ENCODE results near the gene GARIN5B. TPM values are rescaled to one million over a fixed set of nuclear protein-coding genes. Genes with fewer than 3 reads are reported as not detected.

Gene GARIN5B
- total and polyA plus RNA-seq, 2 of the 8 experiments (the other 6 are each of a cell fraction or from before 2014, with no cell fraction given) = 0.03 TPM; not detected in 1

DNA sequence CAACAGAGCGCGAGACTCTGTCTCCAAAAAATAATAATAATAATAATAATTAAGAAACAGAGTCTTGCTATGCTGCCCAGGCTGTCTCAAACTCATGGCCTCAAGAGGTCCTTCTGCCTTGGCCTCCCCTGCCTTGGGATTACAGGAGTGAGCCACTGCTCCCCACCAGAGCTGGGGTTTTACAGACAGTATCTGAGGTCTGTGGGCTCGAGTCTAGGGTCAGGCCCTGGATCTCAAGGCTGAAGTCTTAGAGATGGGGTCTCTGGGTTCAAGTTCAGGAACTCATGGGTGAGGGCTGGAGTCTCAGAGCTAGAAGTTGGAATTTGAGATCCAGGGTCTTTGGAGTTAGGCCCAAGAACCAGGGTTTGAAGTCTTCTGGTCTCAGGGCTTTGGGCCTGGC is 3.7 kb upstream of the GARIN5B start:
- Histone ChIP-seq H2BK12ac (ENCODE audit: low read depth, low read length) (no peak overlapping the region), H2AK5ac (ENCODE audit: low read depth, low read length) (no peak overlapping the region), H3K18ac (ENCODE audit: extremely low read depth, low read length) (no peak overlapping the region), H4K8ac (ENCODE audit: extremely low read depth, insufficient read depth, low read length) (no peak overlapping the region), H2BK120ac (replicated peaks; ENCODE audit: low read depth, low read length) (no peak overlapping the region), H3K4me1 (replicated peaks in 1 of 4; ENCODE audit: control insufficient read depth in 3 of 4, insufficient read depth in 4 of 4, low read length in 3 of 4) (peaks cover 0 to 23% (median 17%) of the 10 kb centered on the region in 4 experiments; a peak in 6 of 7 replicates), H4K5ac (ENCODE audit: insufficient read length, low read depth, low read length) (no peak overlapping the region), H4K91ac (replicated peaks; ENCODE audit: insufficient read length, low read length) (no peak overlapping the region), H3K4me2 (ENCODE audit: insufficient read depth in 1 of 2, low read depth in 2 of 2, low read length in 2 of 2) (no peak overlapping the region), H3K23me2 (ENCODE audit: low read depth, low read length) (peaks cover 9% of the 10 kb centered on the region; the same call in 1 of the 2 replicates), H3K4ac (replicated peaks; ENCODE audit: insufficient read length, low read depth, low read length) (no peak overlapping the region), H3K27ac (ENCODE audit: low read depth, low read length) (no peak overlapping the region), H3K9me3 (ENCODE audit: insufficient read depth in 2 of 2, low read depth in 1 of 2, low read length in 1 of 2) (no peaks in the 10 kb centered on the region), H3K79me2 (ENCODE audit: control insufficient read depth in 1 of 2, insufficient read depth in 2 of 2, low read length in 2 of 2) (no peaks in the 10 kb centered on the region), H3K9ac (replicated peaks in 1 of 4; ENCODE audit: extremely low read depth in 1 of 4, low read depth in 3 of 4, low read length in 3 of 4) (no peak overlapping the region), H2BK20ac (ENCODE audit: low read length) (no peak overlapping the region), H2BK5ac (ENCODE audit: low read depth, low read length) (no peak overlapping the region), H4K20me1 (replicated peaks in 1 of 2; ENCODE audit: control insufficient read depth in 1 of 2, insufficient read depth in 2 of 2, low read length in 2 of 2) (no peaks in the 10 kb centered on the region), H2BK15ac (ENCODE audit: low read length) (no peak overlapping the region), H3K79me1 (ENCODE audit: low read depth, low read length) (no peaks in the 10 kb centered on the region), H3K27me3 (replicated peaks in 1 of 4; ENCODE audit: control insufficient read depth in 3 of 4, extremely low read depth in 1 of 4, insufficient read depth in 3 of 4, low read length in 3 of 4) (peaks cover 8 to 37% (median 32%) of the 10 kb centered on the region in 4 experiments), H3K36me3 (ENCODE audit: control insufficient read depth in 2 of 4, insufficient read depth in 4 of 4, low read length in 3 of 4) (no peaks in the 10 kb centered on the region), H3K23ac (ENCODE audit: insufficient read length) (no peak overlapping the region), H3K4me3 (ENCODE audit: extremely low read depth in 1 of 4, insufficient read depth in 2 of 4, low read depth in 3 of 4, low read length in 4 of 4) (no peak overlapping the region), H3K14ac (ENCODE audit: insufficient read length) (no peak overlapping the region), H2AFZ (ENCODE audit: low read length) (no peak overlapping the region), H3K56ac (replicated peaks; ENCODE audit: insufficient read length, low read depth, low read length) (no peak overlapping the region)
- POLR2A ChIA-PET (ENCODE audit: partially characterized antibody) = interaction anchor here (1.0 to 1.6 kb wide), 6 partner anchors 10 to 41 kb away, joined by 3 to 9 read pairs (median 4); partner anchors contain the start of genes TMEM190, TMEM238 and UBE2S
- CTCF ChIA-PET (ENCODE audit: partially characterized antibody) = interaction anchor here (0.8 to 1.6 kb wide), 6 partner anchors 11 to 101 kb away, joined by 3 to 9 read pairs (median 4); no protein-coding TSS in a partner anchor
- 91% methylated on average over 3 of the region's 3 CpGs; no CpG with 5 or more reads in 1 of the 2 experiments for WGBS, 2 experiments (ENCODE audit: extremely low coverage in 1 of 2, insufficient coverage in 1 of 2, insufficient read length in 1 of 2, insufficient replicate concordance in 2 of 2, low coverage in 1 of 2, low lambda C conversion rate in 2 of 2, missing lambda C conversion rate in 1 of 2)
- DNase-seq (ENCODE audit: low read depth in 1 of 2, low spot score in 2 of 2) = no peak
- TF ChIP-seq TEAD4 (IDR thresholded peaks at IDR 0.05; ENCODE audit: low read depth, low read length) (no peak), CREB1 (IDR thresholded peaks at IDR 0.05) (no peak), CBX8 (IDR thresholded peaks at IDR 0.05; ENCODE audit: borderline replicate concordance, low read depth, low read length) (no peak), POU5F1 (IDR thresholded peaks at IDR 0.05; ENCODE audit: low read depth, low read length) (no peak), SIRT6 (IDR thresholded peaks at IDR 0.05; ENCODE audit: low read length) (no peak), YY1 (IDR thresholded peaks at IDR 0.05; ENCODE audit: low read depth, low read length) (no peak), CEBPB (IDR thresholded peaks at IDR 0.05; ENCODE audit: low read depth, low read length) (no peak), GTF2F1 (IDR thresholded peaks at IDR 0.05; ENCODE audit: borderline replicate concordance, low read depth, low read length) (no peak), BCL11A (IDR thresholded peaks at IDR 0.05; ENCODE audit: low read depth in 2 of 2, low read length in 2 of 2) (no peak), KDM5A (IDR thresholded peaks at IDR 0.05; ENCODE audit: low read length) (no peak), KDM4A (IDR thresholded peaks at IDR 0.05; ENCODE audit: low read depth, low read length, severe bottlenecking) (no peak)
- TF ChIP-seq, protein P1, sequence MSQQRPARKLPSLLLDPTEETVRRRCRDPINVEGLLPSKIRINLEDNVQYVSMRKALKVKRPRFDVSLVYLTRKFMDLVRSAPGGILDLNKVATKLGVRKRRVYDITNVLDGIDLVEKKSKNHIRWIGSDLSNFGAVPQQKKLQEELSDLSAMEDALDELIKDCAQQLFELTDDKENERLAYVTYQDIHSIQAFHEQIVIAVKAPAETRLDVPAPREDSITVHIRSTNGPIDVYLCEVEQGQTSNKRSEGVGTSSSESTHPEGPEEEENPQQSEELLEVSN (IDR thresholded peaks at IDR 0.05) = no peak
- no peak for FAIRE-seq

All from H1 (cell line).